H7 (cell line): ENCODE results near the gene PTPRJ. TPM values are rescaled to one million over a fixed set of nuclear protein-coding genes. Genes with fewer than 3 reads are reported as not detected.

Source experiments
- DNase-seq: peaks from one replicate; pipeline ENCODE4 v3.0.0; 2012
- H3K27me3 ChIP-seq: 2 replicates; pipeline ENCODE4 v1.6.0; 2011; ENCODE audit warnings: mild to moderate bottlenecking, low read length; ENCODE audit not compliant: control insufficient read depth, insufficient read depth
- H3K36me3 ChIP-seq: replicated peaks from 2 replicates; pipeline ENCODE4 v1.5.1; 2011; ENCODE audit warnings: low read length; ENCODE audit not compliant: control insufficient read depth, insufficient read depth
- H3K4me3 ChIP-seq: 2 replicates; pipeline ENCODE4 v1.5.1; 2011; ENCODE audit warnings: low read depth, mild to moderate bottlenecking, control low read depth, low read length, moderate library complexity; ENCODE audit not compliant: insufficient read depth
- total RNA-seq: library from RNA; depleted of rRNA; stranded (reverse); fragments of >200 nt; shearing (Covaris generic); gene quantifications from 2 replicates; pipeline ENCODE4 v1.2.3, GENCODE V29; 2014

PTPRJ gene
- total RNA-seq, 1 experiment from 2014 or later: 10.0 TPM

GRCh38 chr11:47997063-47998053, 17.0 kb downstream of the PTPRJ start:
- H3K27me3 ChIP-seq: no peaks in the 10 kb centered on the region
- H3K4me3 ChIP-seq: no peak overlapping the region
- H3K36me3 ChIP-seq: no peaks in the 10 kb centered on the region
- no peak for DNase-seq

- DNase-seq: no peak
- H3K36me3 ChIP-seq: no peaks in the 10 kb centered on the region
- H3K4me3 ChIP-seq: no peak overlapping the region
- H3K27me3 ChIP-seq: no peaks in the 10 kb centered on the region
Measured at GRCh38 chr11:47998345-47998732, 18.0 kb downstream of the PTPRJ start.

- Histone ChIP-seq H3K4me3 (no peak overlapping the region), H3K27me3 (no peaks in the 10 kb centered on the region), H3K36me3 (no peaks in the 10 kb centered on the region)
- no peak for DNase-seq
Measured at GRCh38 chr11:47998733-47999359, 18.5 kb downstream of the PTPRJ start.

GRCh38 chr11:48000432-48000831, 20.1 kb downstream of the PTPRJ start:
- H3K27me3 ChIP-seq: no peaks in the 10 kb centered on the region
- no peak overlapping the region for H3K4me3 ChIP-seq
- H3K36me3 ChIP-seq: no peaks in the 10 kb centered on the region
- no peak for DNase-seq

GRCh38 chr11:48001438-48002021, 21.2 kb downstream of the PTPRJ start:
- no peaks in the 10 kb centered on the region for H3K27me3 ChIP-seq
- H3K4me3 ChIP-seq: no peak overlapping the region
- no peaks in the 10 kb centered on the region for H3K36me3 ChIP-seq
- DNase-seq: no peak

- no peak overlapping the region for H3K4me3 ChIP-seq
- H3K36me3 ChIP-seq: no peaks in the 10 kb centered on the region
- no peaks in the 10 kb centered on the region for H3K27me3 ChIP-seq
- no peak for DNase-seq
Measured at GRCh38 chr11:48002561-48002960, 22.2 kb downstream of the PTPRJ start.

- DNase-seq: no peak
- no peaks in the 10 kb centered on the region for H3K36me3 ChIP-seq
- H3K4me3 ChIP-seq: no peak overlapping the region
- H3K27me3 ChIP-seq: no peaks in the 10 kb centered on the region
Measured at GRCh38 chr11:48003926-48004325, 23.6 kb downstream of the PTPRJ start.

GRCh38 chr11:48004456-48004855, 24.1 kb downstream of the PTPRJ start:
- no peak for DNase-seq
- H3K36me3 ChIP-seq: no peaks in the 10 kb centered on the region
- no peaks in the 10 kb centered on the region for H3K27me3 ChIP-seq
- no peak overlapping the region for H3K4me3 ChIP-seq

- no peak overlapping the region for H3K4me3 ChIP-seq
- no peak for DNase-seq
- no peaks in the 10 kb centered on the region for H3K27me3 ChIP-seq
- no peaks in the 10 kb centered on the region for H3K36me3 ChIP-seq
Measured at GRCh38 chr11:48005136-48005535, 24.8 kb downstream of the PTPRJ start.

GRCh38 chr11:48005831-48006270, 25.5 kb downstream of the PTPRJ start:
- peak; percentile 59 for DNase-seq
- Histone ChIP-seq H3K27me3 (no peaks in the 10 kb centered on the region), H3K4me3 (no peak overlapping the region), H3K36me3 (no peaks in the 10 kb centered on the region)

- DNase-seq: no peak
- H3K27me3 ChIP-seq: no peaks in the 10 kb centered on the region
- no peak overlapping the region for H3K4me3 ChIP-seq
- no peaks in the 10 kb centered on the region for H3K36me3 ChIP-seq
Measured at GRCh38 chr11:48006301-48006992, 26.1 kb downstream of the PTPRJ start.

GRCh38 chr11:48007677-48008076, 27.3 kb downstream of the PTPRJ start:
- no peaks in the 10 kb centered on the region for H3K36me3 ChIP-seq
- no peak for DNase-seq
- no peak overlapping the region for H3K4me3 ChIP-seq
- no peaks in the 10 kb centered on the region for H3K27me3 ChIP-seq

GRCh38 chr11:48008951-48009270, 28.6 kb downstream of the PTPRJ start:
- no peaks in the 10 kb centered on the region for H3K36me3 ChIP-seq
- no peaks in the 10 kb centered on the region for H3K27me3 ChIP-seq
- no peak for DNase-seq
- H3K4me3 ChIP-seq: no peak overlapping the region

GRCh38 chr11:48011102-48011797, 30.9 kb downstream of the PTPRJ start:
- Histone ChIP-seq H3K36me3 (no peaks in the 10 kb centered on the region), H3K4me3 (no peak overlapping the region), H3K27me3 (no peaks in the 10 kb centered on the region)
- DNase-seq: no peak
